Activated B cell treated with CpG ODN at 0.5 μM for 24 hours (primary cell): ENCODE data around the gene DLAT. TPM values are rescaled to one million over a fixed set of nuclear protein-coding genes. Genes with fewer than 3 reads are reported as not detected.
"Not testable (repeated sequence)": the region's sequence is repeated elsewhere in the genome, so short reads cannot be mapped to it uniquely, and the experiment has no call there.

Experiments
- ATAC-seq: fragments of 200-7000 bp; cut with Tn5 transposase; one replicate; pipeline ENCODE4 v1.10.0; 2021; ENCODE audit warnings: low read depth, mild to moderate bottlenecking, moderate library complexity
- CTCF ChIA-PET: fragments of 350-600 bp; sonication (Branson Sonifier 250); formaldehyde crosslinking; loops from one replicate; lab custom pipeline; 2021; ENCODE audit warnings: antibody characterized with exemption; lab: Charles Lee
- POLR2A ChIA-PET: fragments of 350-600 bp; sonication (Branson Sonifier 250); formaldehyde crosslinking; loops from one replicate; lab custom pipeline; 2021; ENCODE audit warnings: antibody characterized with exemption; lab: Charles Lee
- DNase-seq: peaks from one replicate; pipeline ENCODE4 v3.0.0; 2022
- H3K27ac Mint-ChIP-seq: one replicate; pipeline ENCODE4 v1.8.0; 2020; ENCODE audit warnings: mixed read lengths
- H3K27me3 Mint-ChIP-seq: one replicate; pipeline ENCODE4 v1.8.0; 2021; ENCODE audit warnings: mixed read lengths
- H3K36me3 Mint-ChIP-seq: one replicate; pipeline ENCODE4 v1.8.0; 2021; ENCODE audit warnings: low read depth, mixed read lengths
- H3K4me1 Mint-ChIP-seq: one replicate; pipeline ENCODE4 v1.8.0; 2021; ENCODE audit warnings: mixed read lengths
- H3K4me3 Mint-ChIP-seq: one replicate; pipeline ENCODE4 v1.8.0; 2020; ENCODE audit warnings: mild to moderate bottlenecking, mixed read lengths
- H3K9me3 Mint-ChIP-seq: one replicate; pipeline ENCODE4 v1.8.0; 2020; ENCODE audit warnings: mixed read lengths
- intact Hi-C: fragments of 100-400 bp; cut with micrococcal nuclease; formaldehyde crosslinking; loops from one replicate; pipeline ENCODE4 v1.15.1; 2024
- total RNA-seq: library from RNA; stranded (reverse); gene quantifications from 2 replicates; pipeline ENCODE4 v1.2.3, GENCODE V29; 2022
- TF ChIP-seq, protein P1 (sequence below): fragments of 200-600 bp; IDR thresholded peaks from one replicate; pipeline ENCODE4 v1.8.0; 2022; ENCODE audit warnings: antibody characterized with exemption, mild to moderate bottlenecking

Gene DLAT
- total RNA-seq, 1 donor from 2014 or later, result 31.5 TPM

DNA sequence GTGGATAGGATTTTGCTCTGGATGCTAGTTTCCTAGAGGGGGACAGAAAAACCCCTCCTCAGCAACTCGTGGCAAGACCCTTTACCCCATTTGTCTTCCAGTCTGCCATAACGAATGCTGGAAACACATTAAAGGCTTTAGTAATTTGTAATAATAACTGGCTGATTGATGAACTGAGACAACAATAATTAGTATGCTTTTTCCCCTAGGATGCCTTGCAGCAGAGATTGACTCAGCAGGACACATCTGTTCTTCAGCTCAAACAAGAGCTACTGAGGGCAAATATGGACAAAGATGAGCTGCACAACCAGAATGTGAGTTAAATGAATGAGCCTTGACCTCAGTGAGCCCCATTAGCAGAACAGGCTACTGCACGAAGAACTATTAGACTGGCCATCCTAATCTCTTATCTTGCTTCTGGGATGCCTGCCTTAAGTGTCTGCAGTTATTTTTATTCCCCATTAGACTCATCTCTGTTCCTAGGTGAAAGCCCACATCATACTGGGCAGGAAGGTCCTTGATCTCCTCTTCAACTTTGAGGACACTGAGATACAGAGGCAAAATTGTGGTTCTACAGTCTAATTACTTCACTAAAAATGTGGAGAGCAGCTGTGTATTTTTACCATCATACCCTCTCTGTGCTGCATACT is 32.9 kb upstream of the DLAT start:
- ChIA-PET CTCF (no interaction called here), POLR2A (no interaction called here)
- no peaks in the 10 kb centered on the region for H3K4me1 Mint-ChIP-seq

DNA sequence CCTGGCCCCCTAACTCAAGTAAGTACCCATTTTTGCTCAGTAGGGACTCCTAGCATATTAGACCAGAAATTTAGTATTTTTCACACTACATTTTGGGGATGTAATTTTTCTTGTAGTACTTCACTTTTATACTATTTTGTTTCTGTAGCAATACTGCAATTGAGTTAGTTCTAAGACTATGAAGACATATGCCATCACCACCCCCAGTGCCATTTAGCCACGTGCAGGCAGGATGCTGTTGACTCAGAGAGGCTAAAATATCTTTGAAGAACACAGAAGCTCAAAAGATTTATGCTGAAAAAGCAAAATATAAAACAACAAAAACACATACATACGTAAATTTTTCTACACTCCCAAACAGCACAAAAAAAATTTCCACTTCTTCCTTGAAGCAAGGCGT is 29.1 kb upstream of the DLAT start:
- CTCF ChIA-PET, result no interaction called here
- H3K27me3 Mint-ChIP-seq, result no peaks in the 10 kb centered on the region

More for the DNA sequence above, 32.9 kb upstream of the DLAT start:
- H3K36me3 Mint-ChIP-seq, result no peaks in the 10 kb centered on the region
- DNase-seq, result no peak
- no peaks in the 10 kb centered on the region for H3K27me3 Mint-ChIP-seq
- no peak for ATAC-seq
- TF ChIP-seq, protein P1, sequence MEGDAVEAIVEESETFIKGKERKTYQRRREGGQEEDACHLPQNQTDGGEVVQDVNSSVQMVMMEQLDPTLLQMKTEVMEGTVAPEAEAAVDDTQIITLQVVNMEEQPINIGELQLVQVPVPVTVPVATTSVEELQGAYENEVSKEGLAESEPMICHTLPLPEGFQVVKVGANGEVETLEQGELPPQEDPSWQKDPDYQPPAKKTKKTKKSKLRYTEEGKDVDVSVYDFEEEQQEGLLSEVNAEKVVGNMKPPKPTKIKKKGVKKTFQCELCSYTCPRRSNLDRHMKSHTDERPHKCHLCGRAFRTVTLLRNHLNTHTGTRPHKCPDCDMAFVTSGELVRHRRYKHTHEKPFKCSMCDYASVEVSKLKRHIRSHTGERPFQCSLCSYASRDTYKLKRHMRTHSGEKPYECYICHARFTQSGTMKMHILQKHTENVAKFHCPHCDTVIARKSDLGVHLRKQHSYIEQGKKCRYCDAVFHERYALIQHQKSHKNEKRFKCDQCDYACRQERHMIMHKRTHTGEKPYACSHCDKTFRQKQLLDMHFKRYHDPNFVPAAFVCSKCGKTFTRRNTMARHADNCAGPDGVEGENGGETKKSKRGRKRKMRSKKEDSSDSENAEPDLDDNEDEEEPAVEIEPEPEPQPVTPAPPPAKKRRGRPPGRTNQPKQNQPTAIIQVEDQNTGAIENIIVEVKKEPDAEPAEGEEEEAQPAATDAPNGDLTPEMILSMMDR, result no peak
- no peak overlapping the region for H3K4me3 Mint-ChIP-seq
- intact Hi-C loops, result no loop called here
- H3K9me3 Mint-ChIP-seq, result no peaks in the 10 kb centered on the region
- H3K27ac Mint-ChIP-seq, result no peak overlapping the region

DNA sequence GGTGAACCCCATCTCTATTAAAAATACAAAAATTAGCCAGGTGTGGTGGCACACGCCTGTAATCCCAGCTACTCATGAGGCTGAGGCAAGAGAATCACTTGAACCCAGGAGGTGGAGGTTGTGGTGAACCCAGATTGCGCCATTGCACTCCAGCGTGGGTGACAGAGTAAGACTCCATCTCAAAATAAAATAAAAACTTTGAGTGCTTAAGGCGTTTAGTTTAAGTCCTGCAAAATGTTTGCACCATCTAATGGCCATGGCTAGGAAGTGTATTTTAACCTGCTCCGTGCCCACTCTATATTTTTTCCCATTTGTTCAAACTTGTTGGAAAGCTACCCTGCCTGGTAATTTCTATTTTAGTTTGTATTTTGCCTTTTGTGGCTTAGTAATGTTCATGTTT is 28.5 kb upstream of the DLAT start:
- H3K9me3 Mint-ChIP-seq, intact Hi-C loops, H3K4me3 Mint-ChIP-seq, ATAC-seq, H3K27ac Mint-ChIP-seq, DNase-seq, H3K36me3 Mint-ChIP-seq, H3K4me1 Mint-ChIP-seq, CTCF ChIA-PET, H3K27me3 Mint-ChIP-seq: not testable (repeated sequence)
- POLR2A ChIA-PET, result interaction anchor here (0.6 to 1.0 kb wide), 2 partner anchors 70 to 142 kb away, joined by 3 to 7 read pairs; no protein-coding TSS in a partner anchor

More for the DNA sequence above, 29.1 kb upstream of the DLAT start:
- no peak overlapping the region for H3K4me3 Mint-ChIP-seq
- ATAC-seq (no peak), DNase-seq (no peak)
- peaks cover 2% of the 10 kb centered on the region for H3K4me1 Mint-ChIP-seq
- H3K27ac Mint-ChIP-seq, result no peak overlapping the region
- H3K9me3 Mint-ChIP-seq, result no peaks in the 10 kb centered on the region
- POLR2A ChIA-PET, result interaction anchor here (0.6 kb wide), 1 partner anchor 142 kb away, joined by 7 read pairs; no protein-coding TSS in a partner anchor
- no peaks in the 10 kb centered on the region for H3K36me3 Mint-ChIP-seq
- TF ChIP-seq, protein P1, result no peak
- intact Hi-C loops, result no loop called here

DNA sequence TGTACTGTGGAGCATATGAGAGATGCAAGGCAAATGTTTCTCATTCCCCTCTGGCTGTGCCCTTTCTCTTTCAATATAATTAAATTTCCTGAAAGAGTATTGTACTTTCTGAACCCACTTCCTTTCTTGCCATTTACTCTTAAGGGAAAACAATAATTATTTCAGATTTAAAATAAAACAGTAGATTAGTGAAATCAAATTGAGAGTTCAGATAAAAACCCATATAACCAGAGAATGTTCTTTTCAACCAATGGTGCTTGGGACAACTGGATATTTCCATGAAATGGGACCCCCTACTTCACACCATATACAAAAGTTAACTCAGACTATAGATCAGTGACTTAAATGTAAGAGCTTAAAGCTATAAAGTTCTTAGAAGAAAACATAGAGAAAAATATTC is 26.1 kb upstream of the DLAT start:
- POLR2A ChIA-PET, result no interaction called here
- Mint-ChIP-seq H3K27me3 (peaks cover 2% of the 10 kb centered on the region), H3K36me3 (no peaks in the 10 kb centered on the region), H3K9me3 (no peaks in the 10 kb centered on the region), H3K4me1 (peaks cover 2% of the 10 kb centered on the region), H3K4me3 (no peak overlapping the region), H3K27ac (no peak overlapping the region)
- intact Hi-C loops, result no loop called here
- no peak for DNase-seq
- CTCF ChIA-PET, result no interaction called here
- ATAC-seq, result no peak
- TF ChIP-seq, protein P1, result no peak

DNA sequence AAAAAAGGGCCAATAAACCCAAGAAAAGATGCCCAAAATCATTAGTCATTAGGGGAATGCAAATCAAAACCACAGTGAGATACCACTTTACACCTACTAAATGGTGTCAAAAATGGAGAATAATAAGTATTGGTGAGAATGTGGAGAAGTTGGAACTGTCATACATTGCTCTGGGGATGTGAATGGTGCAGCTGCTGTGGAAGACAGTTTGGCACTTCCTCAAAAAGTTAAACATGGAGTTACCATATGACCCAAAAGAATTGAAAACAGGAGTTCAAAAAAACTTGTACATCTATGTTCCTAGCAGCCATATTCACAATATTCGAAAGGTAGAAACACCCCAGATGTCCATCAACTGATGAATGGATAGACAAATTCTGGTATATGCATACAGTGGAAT is 24.5 kb upstream of the DLAT start:
- Mint-ChIP-seq H3K36me3 (no peaks in the 10 kb centered on the region), H3K9me3 (no peaks in the 10 kb centered on the region), H3K27ac (no peak overlapping the region), H3K4me3 (no peak overlapping the region), H3K4me1 (peaks cover 9% of the 10 kb centered on the region), H3K27me3 (peaks cover 10% of the 10 kb centered on the region)
- ChIA-PET CTCF (no interaction called here), POLR2A (no interaction called here)
- ATAC-seq (no peak), DNase-seq (no peak)
- TF ChIP-seq, protein P1, result no peak
- intact Hi-C loops, result no loop called here
